ENCODE measurements around the gene LGALS8. TPM values are rescaled to one million over a fixed set of nuclear protein-coding genes. Genes with fewer than 3 reads are reported as not detected.

LGALS8 gene
- total RNA-seq, 6 experiments from 2014 or later: 27.4 to 37.5 (median 35.0) TPM

DNA sequence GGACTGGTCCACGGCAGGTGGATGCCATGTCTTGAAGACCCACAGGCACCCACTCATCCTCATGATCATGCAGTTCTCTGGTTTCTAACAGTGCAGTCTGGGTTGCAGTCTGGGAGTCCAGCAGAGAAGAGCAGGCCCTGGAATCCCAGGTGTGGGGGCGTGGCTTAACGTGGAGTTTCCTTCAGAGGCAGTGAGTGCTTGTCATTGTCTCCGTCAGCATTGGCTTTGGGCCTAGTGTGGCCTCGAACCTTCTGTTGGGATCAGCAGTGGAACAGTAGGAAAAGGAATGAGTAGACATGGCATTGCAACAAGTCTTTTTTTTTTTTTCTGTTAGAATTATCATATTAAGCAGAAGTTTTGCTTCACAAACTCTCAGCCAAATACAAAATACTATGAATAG is 12.8 kb downstream of the LGALS8 start:
- Mint-ChIP-seq H3K4me1 (ENCODE audit: low read depth) (peaks cover 20% of the 10 kb centered on the region), H3K27me3 (ENCODE audit: insufficient read depth) (no peaks in the 10 kb centered on the region; the same call in 1 of the 2 replicates), H3K9me3 (no peaks in the 10 kb centered on the region), H3K36me3 (ENCODE audit: low read depth) (peaks cover 5% of the 10 kb centered on the region; the same call in 1 of the 2 replicates), H3K27ac (no peak overlapping the region), H3K4me3 (no peak overlapping the region)
- no peak for DNase-seq
- TF ChIP-seq, protein P1, sequence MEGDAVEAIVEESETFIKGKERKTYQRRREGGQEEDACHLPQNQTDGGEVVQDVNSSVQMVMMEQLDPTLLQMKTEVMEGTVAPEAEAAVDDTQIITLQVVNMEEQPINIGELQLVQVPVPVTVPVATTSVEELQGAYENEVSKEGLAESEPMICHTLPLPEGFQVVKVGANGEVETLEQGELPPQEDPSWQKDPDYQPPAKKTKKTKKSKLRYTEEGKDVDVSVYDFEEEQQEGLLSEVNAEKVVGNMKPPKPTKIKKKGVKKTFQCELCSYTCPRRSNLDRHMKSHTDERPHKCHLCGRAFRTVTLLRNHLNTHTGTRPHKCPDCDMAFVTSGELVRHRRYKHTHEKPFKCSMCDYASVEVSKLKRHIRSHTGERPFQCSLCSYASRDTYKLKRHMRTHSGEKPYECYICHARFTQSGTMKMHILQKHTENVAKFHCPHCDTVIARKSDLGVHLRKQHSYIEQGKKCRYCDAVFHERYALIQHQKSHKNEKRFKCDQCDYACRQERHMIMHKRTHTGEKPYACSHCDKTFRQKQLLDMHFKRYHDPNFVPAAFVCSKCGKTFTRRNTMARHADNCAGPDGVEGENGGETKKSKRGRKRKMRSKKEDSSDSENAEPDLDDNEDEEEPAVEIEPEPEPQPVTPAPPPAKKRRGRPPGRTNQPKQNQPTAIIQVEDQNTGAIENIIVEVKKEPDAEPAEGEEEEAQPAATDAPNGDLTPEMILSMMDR (IDR thresholded peaks at IDR 0.05): no peak

DNA sequence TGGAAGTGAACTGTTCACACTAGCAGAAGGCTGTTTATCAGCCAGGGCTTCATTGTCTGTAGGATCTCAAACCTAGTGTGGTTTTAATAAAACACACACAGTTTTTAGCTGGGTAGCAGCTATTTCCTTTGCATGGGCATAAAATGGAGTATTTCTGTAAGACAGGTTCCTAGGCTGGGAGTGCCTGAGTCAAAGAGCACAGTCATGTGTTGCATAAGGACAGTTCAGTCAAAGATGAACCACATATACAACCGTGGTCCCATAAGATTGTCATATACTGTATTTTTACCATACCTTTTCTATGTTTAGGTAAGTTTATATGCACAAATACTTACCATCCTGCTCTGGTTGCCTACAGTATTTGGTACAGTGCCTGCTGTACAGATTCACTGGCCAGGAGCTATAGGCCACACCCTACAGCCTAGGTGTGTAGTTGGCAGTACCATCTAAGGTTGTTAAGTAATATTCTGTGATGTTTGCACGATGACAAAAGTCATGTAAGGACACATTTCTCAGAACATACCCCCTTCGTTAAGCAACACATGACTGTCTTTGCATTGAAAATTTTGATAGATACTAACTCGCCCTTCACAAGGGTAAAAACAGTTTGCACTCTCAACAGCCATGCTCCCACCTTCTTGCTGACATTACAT is 17.2 kb downstream of the LGALS8 start:
- TF ChIP-seq, protein P1 (IDR thresholded peaks at IDR 0.05): no peak
- H3K27ac Mint-ChIP-seq: no peak overlapping the region
- H3K9me3 Mint-ChIP-seq: no peaks in the 10 kb centered on the region
- no peak overlapping the region for H3K4me3 Mint-ChIP-seq
- H3K36me3 Mint-ChIP-seq (ENCODE audit: low read depth): peaks cover 23% of the 10 kb centered on the region
- DNase-seq: no peak
- H3K4me1 Mint-ChIP-seq (ENCODE audit: low read depth): no peaks in the 10 kb centered on the region
- peaks cover 2% of the 10 kb centered on the region; the same call in 1 of the 2 replicates for H3K27me3 Mint-ChIP-seq (ENCODE audit: insufficient read depth)

DNA sequence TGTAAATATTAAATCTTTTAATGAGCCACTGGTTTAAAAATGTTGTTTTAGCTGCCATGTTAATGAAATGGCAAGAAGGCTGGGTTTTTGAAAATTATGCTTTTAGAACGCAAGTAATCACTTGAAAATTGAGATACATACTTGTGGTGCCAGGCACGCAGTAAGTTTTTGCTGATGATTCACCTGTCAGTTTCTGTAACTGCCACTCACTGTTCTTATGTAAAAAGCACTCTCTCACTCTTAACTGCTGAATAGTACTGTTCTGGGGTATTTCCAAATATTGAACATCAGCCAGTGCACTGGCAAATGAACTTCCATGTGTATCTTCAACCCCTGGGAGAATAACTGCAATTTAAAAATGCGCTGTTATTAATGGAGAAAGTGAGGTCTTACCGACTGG is 17.9 kb downstream of the LGALS8 start:
- peaks cover 2% of the 10 kb centered on the region; the same call in 1 of the 2 replicates for H3K27me3 Mint-ChIP-seq (ENCODE audit: insufficient read depth)
- no peak overlapping the region for H3K27ac Mint-ChIP-seq
- TF ChIP-seq, protein P1 (IDR thresholded peaks at IDR 0.05): no peak
- H3K36me3 Mint-ChIP-seq (ENCODE audit: low read depth): peaks cover 28% of the 10 kb centered on the region
- no peaks in the 10 kb centered on the region for H3K9me3 Mint-ChIP-seq
- no peaks in the 10 kb centered on the region for H3K4me1 Mint-ChIP-seq (ENCODE audit: low read depth)
- no peak for DNase-seq
- no peak overlapping the region for H3K4me3 Mint-ChIP-seq

DNA sequence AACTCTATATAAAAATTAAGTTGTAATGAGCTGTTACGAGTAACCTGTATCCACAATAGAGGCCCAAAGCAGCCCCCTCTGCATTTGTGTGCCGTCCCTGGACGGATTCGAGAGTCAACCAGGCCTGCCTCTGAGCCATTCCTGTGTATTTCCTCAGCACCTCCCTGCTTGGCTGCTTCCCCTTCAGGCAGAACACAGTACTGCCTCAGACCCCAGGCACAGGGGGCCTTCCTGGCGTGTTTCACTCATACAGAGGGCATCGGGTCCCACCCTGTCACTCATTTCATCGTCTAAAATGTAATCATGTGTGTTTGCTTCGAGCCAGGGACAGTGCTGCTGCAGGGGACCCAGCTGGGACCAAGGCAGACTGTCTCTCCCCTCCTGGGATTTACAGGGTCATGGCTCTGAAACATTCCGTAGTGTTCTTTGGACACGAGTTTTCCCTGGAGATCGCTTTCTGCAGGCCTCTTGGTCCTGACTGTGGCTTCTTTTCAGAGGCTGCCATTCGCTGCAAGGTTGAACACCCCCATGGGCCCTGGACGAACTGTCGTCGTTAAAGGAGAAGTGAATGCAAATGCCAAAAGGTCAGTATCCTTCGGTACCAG is 19.4 kb downstream of the LGALS8 start:
- Mint-ChIP-seq H3K27ac (no peak overlapping the region), H3K9me3 (no peaks in the 10 kb centered on the region), H3K4me1 (ENCODE audit: low read depth) (no peaks in the 10 kb centered on the region), H3K36me3 (ENCODE audit: low read depth) (peaks cover 29% of the 10 kb centered on the region), H3K27me3 (ENCODE audit: insufficient read depth) (peaks cover 2% of the 10 kb centered on the region), H3K4me3 (no peak overlapping the region)
- DNase-seq: no peak
- TF ChIP-seq, protein P1 (IDR thresholded peaks at IDR 0.05): peak; percentile 43

DNA sequence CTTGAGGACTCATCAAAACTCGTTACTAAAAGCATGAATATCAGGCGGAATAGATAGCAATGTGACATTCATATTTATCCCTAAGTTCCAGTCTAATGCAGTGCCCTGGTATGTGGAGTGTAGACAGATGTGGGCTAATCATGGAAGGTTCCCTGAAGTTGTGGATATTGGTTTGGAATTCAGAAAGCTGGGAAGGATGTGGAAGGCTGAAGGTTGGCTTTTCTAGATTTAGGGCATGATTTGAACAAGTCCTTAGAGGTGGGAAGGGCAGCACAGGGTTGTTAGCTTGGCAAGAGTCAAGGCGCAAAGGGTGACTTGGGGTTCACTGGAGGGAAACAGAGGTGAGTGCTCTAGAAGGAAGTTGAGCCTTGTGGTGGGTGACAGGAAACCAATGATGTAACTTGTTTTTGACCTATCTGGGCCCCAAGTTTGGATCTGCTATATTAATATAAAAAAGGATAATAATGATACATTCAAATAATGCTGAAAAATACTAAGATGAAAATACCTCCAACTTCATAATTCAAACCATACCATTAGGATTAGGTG is 21.9 kb downstream of the LGALS8 start:
- Mint-ChIP-seq H3K4me3 (no peak overlapping the region), H3K27ac (no peak overlapping the region), H3K4me1 (ENCODE audit: low read depth) (no peaks in the 10 kb centered on the region), H3K36me3 (ENCODE audit: low read depth) (peaks cover 39% of the 10 kb centered on the region), H3K27me3 (ENCODE audit: insufficient read depth) (peaks cover 2% of the 10 kb centered on the region), H3K9me3 (no peaks in the 10 kb centered on the region)
- no peak for DNase-seq
- TF ChIP-seq, protein P1 (IDR thresholded peaks at IDR 0.05): no peak

Measured in HFFc6 (cell line).